Stromal cell of bone marrow (primary cell): Measurements from ENCODE around the gene RBM38.
"Not testable (repeated sequence)": the region's sequence is repeated elsewhere in the genome, so short reads cannot be mapped to it uniquely, and the experiment has no call there.

ENCODE experiments used
- DNase-seq: peaks from one replicate; pipeline ENCODE4 v3.0.0-alpha.2; 2012; ENCODE audit warnings: low read depth

RBM38 gene

GRCh38 chr20:57419479-57419878 is 28.3 kb downstream of the RBM38 start:
- not testable (repeated sequence) for DNase-seq

- DNase-seq, result no peak
Observed at GRCh38 chr20:57420571-57421252, 29.5 kb downstream of the RBM38 start.

GRCh38 chr20:57421253-57422220 is 30.3 kb downstream of the RBM38 start:
- no peak for DNase-seq

- DNase-seq, result no peak
Observed at GRCh38 chr20:57422254-57422653, 31.1 kb downstream of the RBM38 start.

- no peak for DNase-seq
Observed at GRCh38 chr20:57425150-57426013, 34.2 kb downstream of the RBM38 start.

GRCh38 chr20:57426271-57426689 is 35.1 kb downstream of the RBM38 start:
- DNase-seq, result no peak

- DNase-seq, result no peak
Observed at GRCh38 chr20:57426831-57427230, 35.6 kb downstream of the RBM38 start.

GRCh38 chr20:57428324-57429158 is 37.3 kb downstream of the RBM38 start:
- no peak for DNase-seq

- DNase-seq, result no peak
Observed at GRCh38 chr20:57429159-57429496, 37.9 kb downstream of the RBM38 start.

GRCh38 chr20:57429580-57430200 is 38.5 kb downstream of the RBM38 start:
- DNase-seq, result no peak

- not testable (repeated sequence) for DNase-seq
Observed at GRCh38 chr20:57430201-57430596, 39.0 kb downstream of the RBM38 start.

- DNase-seq, result no peak
Observed at GRCh38 chr20:57431539-57431835, 40.3 kb downstream of the RBM38 start.

GRCh38 chr20:57432480-57432861 is 41.3 kb downstream of the RBM38 start:
- DNase-seq, result no peak

- DNase-seq, result no peak
Observed at GRCh38 chr20:57432862-57433491, 41.8 kb downstream of the RBM38 start.

GRCh38 chr20:57433657-57434389 is 42.6 kb downstream of the RBM38 start:
- DNase-seq, result no peak

GRCh38 chr20:57434390-57434700 is 43.1 kb downstream of the RBM38 start:
- DNase-seq, result no peak

GRCh38 chr20:57435105-57435497 is 43.9 kb downstream of the RBM38 start:
- no peak for DNase-seq

GRCh38 chr20:57435498-57436222 is 44.5 kb downstream of the RBM38 start:
- no peak for DNase-seq

- DNase-seq, result no peak
Observed at GRCh38 chr20:57436223-57436545, 45.0 kb downstream of the RBM38 start.

- no peak for DNase-seq
Observed at GRCh38 chr20:57437267-57437666, 46.1 kb downstream of the RBM38 start.
